Activated T-cell treated with anti-CD3 and anti-CD28 coated beads for 24 hours (primary cell): ENCODE data around the gene XPA.
"Not testable (repeated sequence)": the region's sequence is repeated elsewhere in the genome, so short reads cannot be mapped to it uniquely, and the experiment has no call there.

ENCODE experiments used
- DNase-seq: peaks from one replicate; pipeline ENCODE4 v3.0.0-alpha.2; 2020; ENCODE audit warnings: low read depth

Gene XPA

DNA sequence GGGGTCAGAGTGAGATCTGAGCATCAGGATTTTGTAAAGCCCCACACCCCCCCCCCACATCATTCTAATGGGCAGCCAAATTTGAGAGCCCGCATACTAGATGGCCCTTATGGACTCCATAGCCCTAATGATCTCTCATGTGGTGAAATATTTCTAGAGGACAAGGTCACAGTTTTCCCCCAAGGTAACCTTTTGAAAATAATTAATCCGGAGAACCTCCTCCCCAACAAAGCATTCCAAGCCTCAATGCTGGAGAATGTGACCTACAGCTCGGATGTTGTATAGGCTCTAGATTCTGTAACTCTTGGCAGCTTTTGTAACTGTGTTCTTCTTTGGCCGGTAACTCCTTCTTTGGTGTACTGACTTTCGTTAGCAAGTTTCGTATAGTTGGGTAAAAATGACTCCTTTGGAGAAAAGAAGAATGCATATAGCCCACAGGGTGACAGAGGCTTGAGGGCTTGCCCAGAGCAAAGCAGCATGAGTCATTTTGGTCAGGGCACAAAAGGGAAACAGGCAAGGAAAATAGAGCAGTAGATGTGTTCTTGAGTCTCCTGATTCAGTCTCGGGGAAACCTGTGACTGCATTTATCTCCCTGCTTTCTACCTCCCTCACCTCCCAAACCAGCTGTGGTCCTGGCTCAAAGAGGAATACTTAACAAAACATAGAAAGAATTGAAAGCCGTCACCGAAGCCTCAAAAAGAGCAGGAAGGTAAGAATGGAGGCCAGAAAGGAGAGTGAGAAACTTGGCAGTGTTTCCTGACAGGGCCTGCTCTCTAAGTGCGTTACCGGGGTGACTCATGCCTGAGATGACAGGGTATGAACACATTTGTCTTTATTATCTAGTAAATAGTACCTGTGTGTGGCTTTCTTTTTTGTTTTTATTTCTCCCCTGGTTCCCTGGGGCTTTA is 6.6 kb upstream of the XPA start:
- DNase-seq: no peak

DNA sequence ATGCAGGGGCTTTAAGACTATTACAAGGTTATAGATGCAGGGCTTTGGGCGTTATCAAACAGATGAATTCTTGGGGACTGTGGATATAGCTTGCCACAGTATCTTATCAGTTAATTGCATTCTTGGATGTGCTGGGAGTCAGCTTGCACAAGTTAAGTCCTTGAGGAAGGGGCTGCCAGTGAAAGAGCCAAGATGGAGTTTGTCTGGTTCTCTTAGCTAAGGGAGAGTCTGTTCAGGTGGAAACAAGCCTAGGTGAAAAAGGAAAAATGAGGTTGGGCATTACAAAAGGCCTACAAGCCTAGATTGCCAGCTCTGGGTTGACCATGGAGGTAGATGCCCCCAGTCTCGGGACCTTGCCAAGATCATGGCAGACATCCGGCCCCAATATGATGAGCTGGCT is 2.7 kb upstream of the XPA start:
- not testable (repeated sequence) for DNase-seq

DNA sequence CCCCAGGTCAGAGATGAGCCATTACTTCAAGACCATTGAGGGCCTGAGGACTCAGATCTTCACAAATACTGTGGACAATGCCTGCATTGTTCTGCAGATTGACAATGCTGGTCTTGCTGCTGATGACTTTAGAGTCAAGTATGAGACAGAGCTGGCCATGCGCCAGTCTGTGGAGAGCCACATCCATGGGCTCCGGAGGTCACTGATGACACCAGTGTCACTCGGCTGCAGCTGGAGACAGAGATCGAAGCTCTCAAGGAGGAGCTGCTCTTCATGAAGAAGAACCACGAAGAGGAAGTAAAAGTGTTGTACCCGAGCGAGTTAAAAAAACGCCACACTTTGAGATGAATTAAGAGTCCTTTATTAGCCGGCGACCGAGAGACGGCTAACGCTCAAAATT is 2.1 kb upstream of the XPA start:
- DNase-seq: not testable (repeated sequence)

DNA sequence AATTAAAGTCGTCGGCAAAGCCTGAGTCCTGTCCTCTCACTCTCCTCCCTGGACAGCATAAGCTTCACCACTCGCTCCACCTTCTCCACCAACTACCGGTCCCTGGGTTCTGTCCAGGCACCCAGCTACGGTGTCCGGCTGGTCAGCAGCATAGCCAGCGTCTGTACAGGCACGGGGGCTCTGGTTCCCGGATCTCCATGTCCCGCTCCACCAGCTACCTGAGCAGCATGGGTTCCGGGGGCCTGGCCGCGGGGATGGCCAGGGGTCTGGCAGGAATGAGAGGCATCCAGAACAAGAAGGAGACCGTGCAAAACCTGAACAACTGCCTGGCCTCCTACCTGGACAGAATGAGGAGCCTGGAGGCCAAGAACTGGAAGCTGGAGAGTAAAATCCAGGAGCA is 1.7 kb upstream of the XPA start:
- no peak for DNase-seq

DNA sequence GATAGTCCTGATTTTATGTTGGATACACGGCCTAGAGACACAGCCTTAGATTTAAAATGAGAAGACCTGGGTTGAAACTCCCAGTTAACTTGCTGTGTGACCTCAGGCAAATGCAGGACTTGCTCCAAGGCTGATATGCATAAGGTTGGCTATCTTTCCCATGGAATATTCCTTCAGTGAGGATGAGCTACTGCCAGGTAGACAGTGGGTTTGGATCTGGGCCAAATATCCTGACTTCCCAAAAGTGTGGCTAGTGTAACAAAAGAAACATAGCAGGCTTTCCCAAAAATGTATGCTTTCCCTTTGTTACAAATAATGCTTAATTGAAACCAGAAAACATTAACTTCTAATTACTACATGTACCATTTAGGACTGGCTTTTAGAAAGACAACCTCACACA is 697 bp upstream of the XPA start:
- DNase-seq: no peak

DNA sequence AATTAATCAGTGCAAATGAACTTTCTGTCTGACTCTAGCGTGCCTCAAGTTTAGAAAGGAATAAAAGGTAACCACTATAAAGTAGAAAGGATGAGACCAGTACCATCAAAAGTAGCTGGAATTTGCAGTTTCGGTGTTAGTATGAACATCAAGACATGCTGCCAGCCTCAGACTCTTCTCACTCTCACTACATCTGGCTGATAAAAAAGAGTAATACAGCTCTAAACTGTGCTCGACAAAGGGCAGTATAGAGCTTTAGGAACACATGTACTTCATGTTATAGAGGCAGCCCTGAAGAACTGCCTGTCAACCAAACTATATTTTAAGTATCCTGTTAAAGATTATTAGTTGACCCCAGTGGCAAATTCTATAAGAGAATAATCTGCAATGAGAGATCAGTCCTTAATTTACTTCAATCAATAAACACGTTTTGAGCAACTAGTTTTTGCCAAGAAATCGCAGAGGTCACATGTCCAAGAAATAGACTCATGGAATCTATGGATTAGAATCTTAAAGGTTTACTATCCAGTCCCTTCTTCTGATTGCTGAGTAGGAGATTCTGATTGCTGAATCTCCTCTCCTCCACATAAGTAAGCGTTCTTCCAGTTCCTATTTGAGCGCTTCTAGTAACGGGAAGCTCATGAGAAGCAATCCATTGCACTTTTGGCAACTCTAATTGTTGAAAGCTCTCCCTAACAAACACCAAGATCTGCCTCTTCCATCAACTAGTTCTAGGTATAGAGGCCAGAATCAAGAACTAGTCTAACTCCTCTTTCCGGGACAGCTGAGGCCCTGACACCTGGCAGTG is 941 bp downstream of the XPA start:
- no peak for DNase-seq

DNA sequence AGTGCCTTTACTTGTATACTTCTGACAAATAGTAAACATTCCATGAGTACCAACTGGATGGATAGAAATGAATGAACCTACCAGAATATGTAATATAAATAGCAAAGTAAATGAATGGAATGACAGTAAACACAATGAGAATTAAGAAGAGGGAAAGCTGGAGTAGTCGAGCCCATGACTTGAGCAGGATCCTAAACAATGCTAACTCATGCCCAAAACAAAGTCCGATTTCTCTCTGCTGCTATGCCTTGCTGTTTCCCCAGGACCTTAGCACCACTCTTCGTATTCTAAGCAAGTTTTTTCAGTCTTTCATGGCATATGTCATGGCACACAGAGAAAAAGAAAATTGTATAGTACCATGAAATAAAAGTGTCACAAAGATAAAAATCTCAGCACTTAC is 1.8 kb downstream of the XPA start:
- no peak for DNase-seq

DNA sequence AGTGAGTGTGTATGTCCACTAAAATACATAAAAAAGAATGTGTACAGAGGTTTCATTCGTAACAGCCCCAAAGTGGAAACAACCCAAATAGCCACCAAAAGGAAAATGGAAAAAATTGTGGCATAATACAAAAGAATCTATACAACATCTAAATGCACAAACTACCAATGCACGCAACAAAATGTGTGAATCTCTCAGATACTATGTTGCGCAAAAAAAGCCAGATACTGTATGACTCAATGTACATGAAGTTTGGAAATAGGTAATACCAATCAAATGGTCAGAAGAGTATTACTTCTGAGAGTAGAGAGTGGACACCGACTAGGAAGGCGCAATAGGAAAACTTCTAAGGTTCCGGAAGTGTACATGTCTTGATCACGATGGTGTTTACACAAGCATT is 2.4 kb downstream of the XPA start:
- DNase-seq: no peak

DNA sequence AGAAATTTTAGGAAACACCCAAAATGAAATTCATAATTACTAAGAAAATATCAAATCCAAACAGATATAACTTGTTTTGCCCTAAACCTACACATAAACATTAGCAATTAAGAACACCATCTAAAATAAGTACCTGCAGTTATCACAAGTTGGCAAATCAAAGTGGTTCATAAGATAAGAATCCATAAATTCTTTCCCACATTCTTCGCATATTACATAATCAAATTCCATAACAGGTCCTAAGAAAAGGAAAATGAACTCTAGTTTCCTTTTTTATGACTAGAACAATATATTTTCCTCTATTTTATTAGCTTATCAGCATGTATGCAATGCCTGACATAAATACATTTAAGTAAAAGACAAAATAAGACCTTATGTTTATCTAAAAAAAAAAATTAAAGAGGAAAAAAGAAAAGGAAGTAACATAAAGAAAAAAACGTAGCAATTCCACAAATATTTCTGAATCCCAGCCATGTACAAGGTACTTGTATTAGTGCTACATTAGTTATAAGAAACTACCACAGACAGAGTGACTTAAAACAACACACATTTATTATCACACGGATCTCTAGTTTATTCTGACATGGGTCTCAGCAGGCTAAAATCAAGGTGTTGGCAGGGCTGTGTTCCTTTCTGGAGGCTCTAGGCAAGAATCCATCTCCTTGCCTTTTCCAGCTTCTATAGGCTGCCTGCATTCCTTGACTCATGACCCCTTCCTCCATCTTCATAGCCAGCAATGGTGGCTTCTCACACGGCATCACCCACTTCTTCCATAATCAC is 7.5 kb downstream of the XPA start:
- no peak for DNase-seq

DNA sequence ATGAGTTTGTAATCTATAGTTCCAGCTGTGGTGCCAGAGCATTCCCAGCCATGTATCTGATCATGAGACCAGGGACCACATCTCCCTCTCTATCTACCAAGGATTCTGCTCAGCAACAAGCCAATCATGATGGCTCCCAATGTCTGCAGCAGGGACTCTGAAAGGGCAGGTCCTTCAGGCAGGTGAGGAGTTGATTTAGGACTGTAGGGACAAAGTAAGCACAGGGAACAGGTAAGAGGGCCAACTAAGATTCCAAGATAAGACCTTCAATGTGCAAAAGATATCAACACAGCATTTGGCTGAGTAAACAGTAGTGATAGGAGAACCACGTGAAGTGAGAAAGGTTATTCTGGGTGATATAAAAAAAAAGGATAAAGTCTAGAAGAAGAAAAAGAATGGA is 8.5 kb downstream of the XPA start:
- no peak for DNase-seq

DNA sequence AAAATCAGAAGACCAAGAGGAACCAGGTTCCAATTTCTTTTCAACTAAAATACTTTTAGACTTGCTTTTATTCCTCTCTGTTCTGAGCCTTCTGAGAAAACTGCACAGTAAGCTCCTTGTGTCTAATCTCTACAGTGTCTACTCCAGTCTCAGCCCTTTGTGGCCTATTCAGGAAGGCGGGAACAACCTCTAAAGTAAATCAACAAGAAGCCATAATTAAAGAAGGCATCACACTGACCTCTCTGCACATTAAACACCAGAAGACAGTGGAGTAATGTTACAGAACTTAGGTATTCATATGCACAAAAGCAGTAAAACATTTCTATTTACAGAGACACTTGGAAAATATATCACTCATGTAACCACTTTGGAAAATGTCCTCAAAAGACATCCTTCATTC is 14.9 kb downstream of the XPA start:
- no peak for DNase-seq

DNA sequence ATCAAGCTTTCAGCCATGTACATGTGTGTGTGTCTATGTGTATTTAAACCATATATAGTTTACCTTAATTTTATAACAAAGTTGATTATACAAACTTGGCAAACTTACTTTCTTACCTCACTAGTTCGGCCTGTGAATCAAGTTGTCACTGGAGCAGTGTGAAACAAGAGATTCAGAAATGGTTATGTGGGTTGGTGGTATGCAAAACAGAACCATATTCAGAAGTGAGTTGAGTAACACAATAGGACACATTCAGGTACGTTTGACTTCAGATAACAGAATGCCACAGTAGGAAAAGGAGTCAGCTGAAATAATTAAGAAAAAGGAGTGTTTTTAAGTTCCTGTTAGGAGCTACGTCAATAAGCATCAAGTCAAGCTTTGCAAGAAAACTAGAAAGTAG is 21.5 kb downstream of the XPA start:
- no peak for DNase-seq

DNA sequence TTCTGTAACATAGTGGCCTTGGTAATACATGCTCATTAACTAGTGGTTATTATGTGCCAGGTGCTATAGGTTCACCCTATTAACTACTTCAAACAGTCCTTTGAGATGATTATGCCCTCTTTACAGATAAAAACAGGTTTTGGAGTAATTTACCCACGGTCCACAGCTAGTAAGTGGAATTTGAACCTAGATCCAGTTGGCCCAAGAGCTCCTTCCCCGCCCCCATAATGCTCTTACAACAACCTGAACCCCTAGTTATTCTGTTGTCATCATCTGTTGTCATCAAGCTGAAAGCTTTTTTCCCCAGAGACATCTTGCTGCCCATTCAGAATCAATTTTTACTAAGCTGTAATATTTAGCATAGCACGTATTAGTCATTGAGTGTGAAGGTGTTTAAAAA is 23.2 kb downstream of the XPA start:
- no peak for DNase-seq

DNA sequence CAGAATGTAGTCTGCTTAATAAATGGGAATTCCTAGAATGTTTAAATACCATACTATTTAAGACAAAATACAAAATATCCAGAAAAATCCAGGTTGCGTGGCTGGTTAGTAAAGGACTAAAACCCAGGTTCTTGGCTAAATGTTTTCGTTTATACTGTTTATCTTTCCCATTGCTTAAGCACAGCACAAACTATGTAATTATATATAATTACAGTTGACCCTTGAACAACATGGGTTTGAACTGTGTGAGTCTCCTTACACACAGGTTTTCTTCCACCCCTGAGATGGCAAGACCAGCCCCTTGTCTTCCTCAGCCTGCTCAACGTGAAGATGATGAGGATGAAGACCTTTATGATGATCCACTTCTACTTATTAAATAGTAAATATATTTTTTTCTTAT is 24.7 kb downstream of the XPA start:
- DNase-seq: no peak

DNA sequence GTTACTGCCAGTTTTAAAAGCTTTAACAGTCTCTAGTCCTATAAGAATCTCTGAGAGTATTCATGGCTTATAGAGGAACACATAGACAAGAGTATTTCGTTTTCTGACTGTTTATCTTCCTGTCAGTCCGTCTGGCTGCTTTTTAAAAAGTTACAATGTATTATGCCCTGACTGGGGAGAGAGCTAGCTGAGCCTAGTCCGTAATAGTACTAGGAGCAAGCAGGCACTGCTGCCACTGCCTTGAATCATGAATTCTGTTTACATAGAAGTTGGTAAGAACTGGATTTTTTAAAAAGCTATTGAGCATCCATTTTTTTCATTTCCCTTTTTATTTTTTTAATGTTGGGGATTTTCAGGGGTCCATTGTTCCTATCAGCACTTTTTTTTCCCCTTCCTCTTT is 26.6 kb downstream of the XPA start:
- no peak for DNase-seq

DNA sequence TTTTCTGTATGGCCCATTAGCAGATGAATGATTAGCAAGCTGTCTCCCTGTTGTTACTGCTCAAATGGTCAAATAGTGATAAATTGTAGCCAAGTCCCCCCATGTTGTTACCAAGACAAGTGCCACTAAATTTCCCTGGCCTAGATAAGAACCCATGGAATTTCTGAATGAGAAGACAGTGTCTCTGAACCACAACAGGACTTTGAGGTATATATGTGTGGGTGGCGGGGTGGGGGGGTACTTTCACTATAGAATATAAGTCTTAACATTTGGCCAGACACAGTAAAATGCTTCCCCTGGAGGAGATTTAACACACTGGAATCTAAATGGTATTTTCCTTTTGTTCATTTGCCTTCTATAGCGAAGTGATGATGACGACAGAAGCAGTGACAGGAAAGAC is 28.7 kb downstream of the XPA start:
- DNase-seq: no peak

DNA sequence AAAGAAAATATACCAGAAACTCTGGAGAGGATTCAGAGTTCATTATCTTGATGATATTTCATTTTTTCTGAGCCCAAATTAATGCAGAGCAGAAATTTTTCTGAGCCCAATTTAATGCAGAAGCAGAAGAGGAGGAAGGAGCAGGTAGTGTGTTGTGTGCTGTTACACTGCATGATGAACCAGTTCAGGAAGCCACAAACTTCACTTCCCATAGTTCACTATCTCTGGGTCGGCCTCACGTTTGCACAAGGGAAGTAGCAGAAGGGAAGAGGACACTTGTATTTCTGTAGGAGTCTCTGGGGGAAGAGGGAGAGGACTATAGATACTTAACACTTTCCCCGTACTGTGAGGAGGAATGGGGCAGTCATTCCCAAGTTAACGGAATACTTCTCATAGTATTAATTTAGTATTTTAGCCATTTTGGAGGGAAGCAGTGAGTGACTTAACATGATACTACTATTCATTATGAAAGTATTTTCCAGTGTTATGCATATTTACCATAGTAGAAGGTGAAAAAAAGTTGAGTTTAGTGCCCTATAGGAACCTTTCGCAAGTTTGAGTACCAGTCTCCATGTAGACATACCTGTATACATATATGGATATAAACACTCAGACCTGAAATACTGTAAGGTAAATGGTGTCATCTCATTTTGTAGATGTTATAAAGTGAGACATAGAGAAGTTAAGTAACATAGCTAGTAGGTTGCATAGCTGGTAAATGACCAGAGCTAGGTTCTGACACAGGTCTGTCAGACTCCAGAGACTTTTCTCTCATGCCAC is 30.0 kb downstream of the XPA start:
- no peak for DNase-seq

DNA sequence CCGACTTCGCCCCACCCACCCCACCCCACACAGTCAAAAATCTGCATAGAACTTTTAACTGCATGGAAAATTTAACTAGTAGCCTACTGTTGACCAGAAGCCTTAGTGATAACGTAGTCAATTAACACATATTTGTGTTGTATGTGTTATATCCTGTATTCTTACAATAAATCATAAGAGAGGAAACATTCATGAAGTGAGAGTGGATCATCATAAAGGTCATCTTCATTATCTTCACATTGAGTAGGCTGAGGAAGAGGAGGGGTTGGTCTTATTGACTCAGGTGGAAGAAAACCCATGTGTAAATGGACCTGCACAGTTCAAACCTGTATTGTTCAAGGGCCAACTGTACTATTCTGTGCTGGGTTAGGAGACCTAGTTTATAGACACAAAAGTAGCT is 31.4 kb downstream of the XPA start:
- no peak for DNase-seq

DNA sequence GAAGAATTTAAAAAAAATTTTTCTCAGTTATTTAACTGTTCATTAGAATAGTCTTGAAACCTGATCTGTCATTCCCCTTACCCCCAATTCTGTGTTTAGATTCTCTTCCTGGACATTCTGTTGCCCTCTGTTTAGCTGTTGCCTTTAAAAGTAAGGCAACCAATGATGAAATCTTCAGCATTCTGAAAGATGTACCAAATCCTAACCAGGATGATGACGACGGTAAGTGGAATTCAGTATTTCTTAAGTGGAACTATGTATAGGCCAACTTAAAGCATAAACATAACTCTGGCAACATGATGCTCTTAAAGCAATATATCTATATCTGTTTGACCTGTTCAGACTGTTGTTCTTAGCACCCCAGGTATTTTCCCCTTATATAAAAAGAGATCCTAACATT is 36.3 kb downstream of the XPA start:
- no peak for DNase-seq

DNA sequence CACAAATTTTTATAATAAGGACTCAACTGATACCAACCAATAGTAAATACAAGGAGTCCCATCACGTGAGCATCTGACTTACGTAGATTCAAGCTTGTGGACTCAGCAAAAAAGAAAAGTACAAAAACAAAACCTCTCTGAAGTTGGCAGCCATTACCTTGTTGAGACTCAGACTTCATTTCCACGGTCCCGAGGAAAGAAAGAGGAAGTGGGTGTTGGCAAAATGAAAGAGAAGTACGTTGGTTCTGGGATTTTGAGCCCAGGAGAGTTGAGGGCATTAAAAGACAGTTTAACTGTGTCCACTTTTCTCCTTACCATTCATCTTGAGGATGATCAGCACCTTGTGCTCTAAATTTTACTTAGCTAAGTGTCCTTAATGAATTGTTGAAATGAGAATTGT is 36.8 kb downstream of the XPA start:
- DNase-seq: no peak

DNA sequence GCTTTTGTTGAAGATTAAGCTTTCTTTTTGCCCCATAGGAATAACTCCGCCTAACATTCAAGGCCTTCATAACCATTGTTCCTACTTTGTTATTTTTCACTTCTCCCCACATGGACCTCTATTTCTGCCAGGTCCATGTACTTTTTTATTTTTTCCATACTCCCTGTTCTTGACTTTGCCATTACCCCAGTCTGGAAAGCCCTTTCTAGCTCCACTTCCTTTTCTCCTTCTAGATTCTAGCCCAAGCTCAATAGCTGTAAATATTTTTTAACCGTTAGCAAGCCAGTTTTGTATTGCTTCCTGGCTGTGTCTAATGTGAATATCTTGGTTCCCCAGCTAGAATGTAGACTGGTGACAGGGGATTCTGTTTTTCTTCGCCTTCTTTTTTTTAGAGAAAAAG is 37.4 kb downstream of the XPA start:
- no peak for DNase-seq

DNA sequence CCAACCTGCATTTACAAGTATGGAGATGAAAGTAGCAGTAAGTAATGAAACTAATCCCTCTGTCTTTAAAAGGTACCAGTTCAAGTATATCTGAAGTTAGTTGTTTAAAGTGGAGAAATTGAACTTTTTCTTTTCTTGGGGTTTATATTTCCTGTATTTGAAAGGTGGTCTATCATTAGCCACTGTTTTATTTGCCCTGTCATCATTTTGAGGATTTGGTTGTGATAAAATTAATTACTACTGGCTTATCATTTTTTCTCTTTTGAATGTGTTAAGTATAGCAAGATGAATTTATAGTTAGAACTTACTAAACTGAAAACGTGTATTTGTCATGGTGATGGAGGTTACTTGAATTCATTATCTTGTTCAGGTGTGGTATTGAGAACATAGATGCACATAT is 38.4 kb downstream of the XPA start:
- DNase-seq: no peak
